Muscle layer of duodenum (tissue), 2 donors: ENCODE data around the gene HS3ST2.
"Not testable (repeated sequence)": the region's sequence is repeated elsewhere in the genome, so short reads cannot be mapped to it uniquely, and the experiment has no call there.

Source experiments
- H3K27ac ChIP-seq: one replicate; pipeline ENCODE4 v1.7.0; 2013; ENCODE audit warnings: mild to moderate bottlenecking, low read length
- H3K27me3 ChIP-seq: one replicate; pipeline ENCODE4 v1.7.0; 2013; ENCODE audit warnings: low read depth, mild to moderate bottlenecking, control low read depth, low read length
- H3K36me3 ChIP-seq, 2 donors: one replicate each; pipeline ENCODE4 v1.7.0; 2013; ENCODE audit warnings: low read length in 2 of 2, control low read depth in 1 of 2, mild to moderate bottlenecking in 1 of 2; ENCODE audit not compliant: insufficient read depth in 2 of 2, control insufficient read depth in 1 of 2
- H3K4me1 ChIP-seq, 2 donors: one replicate each; pipeline ENCODE4 v1.7.0; 2013; ENCODE audit warnings: low read length in 2 of 2, mild to moderate bottlenecking in 2 of 2, control low read depth in 1 of 2, moderate library complexity in 1 of 2; ENCODE audit not compliant: insufficient read depth in 2 of 2, control insufficient read depth in 1 of 2
- H3K4me3 ChIP-seq, 2 donors: one replicate each; pipeline ENCODE4 v1.7.0; 2013; ENCODE audit warnings: low read length in 2 of 2, low read depth in 1 of 2, mild to moderate bottlenecking in 1 of 2
- H3K9me3 ChIP-seq, 2 donors: one replicate each; pipeline ENCODE4 v1.7.0; 2013; ENCODE audit warnings: low read length in 2 of 2, control low read depth in 1 of 2, mild to moderate bottlenecking in 1 of 2; ENCODE audit not compliant: control insufficient read depth in 1 of 2
- donor health status: healthy.

Gene HS3ST2

DNA sequence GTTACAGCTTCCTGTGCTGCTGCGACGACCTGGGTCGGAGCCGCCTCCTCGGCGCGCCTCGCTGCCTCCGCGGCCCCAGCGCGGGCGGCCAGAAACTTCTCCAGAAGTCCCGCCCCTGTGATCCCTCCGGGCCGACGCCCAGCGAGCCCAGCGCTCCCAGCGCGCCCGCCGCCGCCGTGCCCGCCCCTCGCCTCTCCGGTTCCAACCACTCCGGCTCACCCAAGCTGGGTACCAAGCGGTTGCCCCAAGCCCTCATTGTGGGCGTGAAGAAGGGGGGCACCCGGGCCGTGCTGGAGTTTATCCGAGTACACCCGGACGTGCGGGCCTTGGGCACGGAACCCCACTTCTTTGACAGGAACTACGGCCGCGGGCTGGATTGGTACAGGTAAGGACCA is 746 bp downstream of the HS3ST2 start:
- peaks cover 0 to 17% of the 10 kb centered on the region in 2 donors for H3K4me1 ChIP-seq
- peaks cover 12% of the 10 kb centered on the region for H3K27me3 ChIP-seq
- H3K36me3 ChIP-seq = no peaks in the 10 kb centered on the region
- peak overlapping the region in 1 of 2 donors; percentile 60 for H3K4me3 ChIP-seq
- no peak overlapping the region for H3K27ac ChIP-seq
- H3K9me3 ChIP-seq = no peaks in the 10 kb centered on the region

DNA sequence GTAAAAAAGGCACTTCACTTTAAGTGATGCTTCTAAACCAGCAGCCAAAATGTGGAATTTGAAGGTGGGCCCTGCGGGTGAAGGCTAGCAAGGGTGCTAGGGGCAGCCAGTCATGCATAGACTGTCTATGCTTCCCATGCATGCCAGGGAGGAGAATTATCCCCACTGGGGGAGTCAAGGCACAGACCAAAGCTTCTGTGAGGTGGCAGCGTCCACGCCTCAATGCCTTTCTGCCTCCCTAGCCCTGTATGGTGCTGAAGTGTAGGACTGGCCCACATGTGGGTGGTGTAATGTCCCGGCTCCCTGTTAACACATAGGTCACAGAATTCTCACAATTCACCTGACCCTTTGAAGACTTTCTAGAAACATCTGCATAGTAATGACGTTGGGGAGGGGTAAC is 1.9 kb downstream of the HS3ST2 start:
- H3K4me3 ChIP-seq = no peak overlapping the region
- H3K27ac ChIP-seq = no peak overlapping the region
- H3K4me1 ChIP-seq = peaks cover 0 to 17% of the 10 kb centered on the region in 2 donors
- H3K36me3 ChIP-seq = no peaks in the 10 kb centered on the region
- H3K9me3 ChIP-seq = no peaks in the 10 kb centered on the region
- H3K27me3 ChIP-seq = peaks cover 12% of the 10 kb centered on the region

DNA sequence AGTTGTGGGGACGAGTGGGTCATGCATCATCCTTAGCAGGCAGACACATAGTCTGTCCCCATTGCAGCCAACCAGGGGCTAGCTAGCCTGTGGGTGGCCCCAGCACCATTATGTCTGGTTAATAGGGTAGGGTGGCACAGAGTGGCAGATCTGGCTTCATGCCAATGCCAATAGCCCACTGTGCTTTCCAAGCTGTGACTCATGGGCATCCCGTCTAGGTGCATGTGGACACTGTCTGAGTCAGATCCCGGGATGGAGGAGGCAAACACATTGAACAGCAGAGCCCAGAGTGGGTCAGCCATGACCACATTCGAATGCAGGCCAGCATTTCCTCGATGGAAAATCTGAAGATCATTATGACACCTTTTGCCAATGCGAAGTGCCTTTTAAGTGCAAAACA is 2.5 kb downstream of the HS3ST2 start:
- Histone ChIP-seq H3K4me1 (peaks cover 0 to 17% of the 10 kb centered on the region in 2 donors), H3K9me3 (no peaks in the 10 kb centered on the region), H3K4me3 (no peak overlapping the region), H3K36me3 (no peaks in the 10 kb centered on the region), H3K27ac (no peak overlapping the region), H3K27me3 (peaks cover 12% of the 10 kb centered on the region)

DNA sequence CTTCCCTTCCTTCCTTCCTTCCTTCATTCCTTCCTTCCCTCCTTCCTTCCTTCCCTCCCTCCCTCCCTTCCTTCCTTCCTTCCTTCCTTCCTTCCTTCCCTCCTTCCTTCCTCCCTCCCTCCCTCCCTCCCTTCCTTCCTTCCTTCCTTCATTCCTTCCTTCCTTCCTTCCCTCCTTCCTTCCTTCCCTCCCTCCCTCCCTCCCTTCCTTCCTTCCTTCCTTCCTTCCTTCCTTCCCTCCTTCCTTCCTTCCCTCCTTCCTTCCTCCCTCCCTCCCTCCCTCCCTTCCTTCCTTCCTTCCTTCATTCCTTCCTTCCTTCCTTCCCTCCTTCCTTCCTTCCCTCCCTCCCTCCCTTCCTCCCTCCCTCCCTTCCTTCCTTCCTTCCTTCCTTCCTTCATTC is 4.8 kb downstream of the HS3ST2 start:
- H3K27me3 ChIP-seq, H3K4me3 ChIP-seq, H3K36me3 ChIP-seq, H3K27ac ChIP-seq, H3K9me3 ChIP-seq: not testable (repeated sequence)
- H3K4me1 ChIP-seq = peaks cover 0 to 11% of the 10 kb centered on the region in 2 donors

DNA sequence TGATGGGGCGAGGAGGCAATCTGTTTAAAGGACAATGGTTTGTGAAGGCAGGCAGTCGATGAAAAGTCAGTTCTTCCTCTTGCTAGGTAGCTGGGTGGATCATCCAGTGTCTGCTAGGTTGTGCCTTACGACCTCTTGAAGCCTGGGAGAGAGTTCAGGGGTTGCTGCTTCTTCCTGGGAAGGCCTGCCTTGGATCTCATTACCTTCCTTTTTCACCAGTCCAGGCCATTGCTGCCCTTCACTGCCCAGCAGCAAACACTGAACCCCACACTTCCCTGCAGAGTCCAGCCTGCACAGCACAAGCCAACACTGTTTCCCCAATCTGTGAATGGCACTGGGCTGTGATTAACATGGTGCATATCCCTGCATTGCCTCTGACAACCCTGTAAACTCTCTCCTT is 24.7 kb downstream of the HS3ST2 start:
- Histone ChIP-seq H3K4me3 (no peak overlapping the region), H3K27ac (no peak overlapping the region), H3K4me1 (no peaks in the 10 kb centered on the region), H3K27me3 (no peaks in the 10 kb centered on the region), H3K36me3 (no peaks in the 10 kb centered on the region), H3K9me3 (no peaks in the 10 kb centered on the region)

DNA sequence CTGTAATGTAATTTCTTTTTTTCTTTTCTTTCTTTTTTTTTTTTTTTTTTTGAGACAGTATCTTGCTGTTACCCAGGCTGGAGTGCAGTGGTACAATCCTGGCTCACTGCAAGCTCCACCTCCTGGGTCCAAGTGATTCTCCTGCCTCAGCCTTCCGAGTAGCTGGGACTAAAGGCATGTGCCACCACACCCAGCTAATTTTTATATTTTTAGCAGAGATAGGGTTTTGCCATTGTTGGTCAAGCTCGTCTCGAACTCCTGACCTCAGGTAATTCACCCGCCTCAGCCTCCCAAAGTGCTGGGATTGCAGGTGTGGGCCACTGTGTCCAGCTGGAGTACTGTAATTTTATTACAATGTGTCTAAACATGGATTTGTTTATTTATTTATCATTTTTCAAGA is 28.1 kb downstream of the HS3ST2 start:
- not testable (repeated sequence) for H3K4me3 ChIP-seq, H3K9me3 ChIP-seq, H3K36me3 ChIP-seq, H3K27me3 ChIP-seq, H3K4me1 ChIP-seq, H3K27ac ChIP-seq

DNA sequence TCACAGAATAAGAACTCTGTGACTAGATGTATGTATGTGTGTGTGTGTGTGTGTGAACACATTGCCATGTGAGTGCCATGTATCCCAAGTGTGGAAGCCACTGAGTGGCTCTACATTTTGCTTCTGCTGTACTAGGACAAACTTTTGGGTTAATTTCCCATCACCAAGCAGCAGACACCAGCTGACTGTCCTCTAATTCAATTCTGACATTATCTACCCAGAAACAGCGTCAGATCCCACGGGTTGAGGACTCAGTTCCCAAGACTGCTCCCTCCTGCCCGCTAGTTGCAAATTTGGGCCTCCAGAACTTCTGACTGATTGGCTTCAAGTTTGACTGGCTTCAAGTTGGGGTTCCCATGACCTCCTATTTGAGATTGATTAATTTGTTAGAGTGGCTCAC is 29.2 kb downstream of the HS3ST2 start:
- H3K4me1 ChIP-seq = no peaks in the 10 kb centered on the region
- no peaks in the 10 kb centered on the region for H3K27me3 ChIP-seq
- no peaks in the 10 kb centered on the region for H3K36me3 ChIP-seq
- H3K4me3 ChIP-seq = no peak overlapping the region
- H3K9me3 ChIP-seq = no peaks in the 10 kb centered on the region
- no peak overlapping the region for H3K27ac ChIP-seq

DNA sequence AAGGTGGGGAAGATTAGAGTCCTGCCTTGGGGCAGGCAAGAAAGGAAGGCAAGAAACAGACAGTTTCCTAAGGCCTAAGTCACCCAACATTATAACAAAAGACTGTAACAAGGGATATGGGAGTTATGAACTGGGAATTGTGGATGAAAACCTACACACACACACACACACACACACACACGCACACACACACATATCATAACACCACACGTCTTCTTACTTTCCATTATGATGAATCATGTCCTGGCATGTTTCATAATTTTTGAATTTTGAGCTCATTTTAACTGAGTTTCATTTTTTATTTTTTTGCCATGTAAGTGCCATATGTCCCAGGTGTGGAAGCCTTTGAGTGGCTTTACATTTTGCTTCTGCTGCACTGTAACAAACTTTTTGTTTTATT is 29.9 kb downstream of the HS3ST2 start:
- no peak overlapping the region for H3K4me3 ChIP-seq
- no peaks in the 10 kb centered on the region for H3K9me3 ChIP-seq
- H3K4me1 ChIP-seq = no peaks in the 10 kb centered on the region
- H3K36me3 ChIP-seq = no peaks in the 10 kb centered on the region
- no peak overlapping the region for H3K27ac ChIP-seq
- no peaks in the 10 kb centered on the region for H3K27me3 ChIP-seq

DNA sequence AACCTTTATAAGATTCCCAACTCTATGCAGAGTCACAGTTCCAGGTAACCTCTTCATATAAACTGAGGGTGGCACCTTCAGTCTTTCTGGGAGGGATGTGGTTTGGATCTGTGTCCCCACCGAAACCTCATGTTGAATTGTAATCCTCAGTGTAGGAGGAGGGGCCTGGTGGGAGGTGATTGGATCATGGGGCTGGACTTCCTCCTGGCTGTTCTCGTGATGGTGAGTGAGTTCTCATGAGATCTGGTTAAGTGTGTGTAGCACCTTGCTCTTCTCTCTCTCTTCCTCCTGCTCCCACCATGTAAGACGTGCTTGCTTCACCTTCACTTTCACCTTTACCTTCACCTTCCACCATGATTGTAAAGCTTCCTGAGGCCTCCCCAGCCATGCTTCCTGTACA is 30.5 kb downstream of the HS3ST2 start:
- Histone ChIP-seq H3K4me3 (no peak overlapping the region), H3K4me1 (no peaks in the 10 kb centered on the region), H3K36me3 (no peaks in the 10 kb centered on the region), H3K27ac (no peak overlapping the region), H3K27me3 (no peaks in the 10 kb centered on the region), H3K9me3 (no peaks in the 10 kb centered on the region)

DNA sequence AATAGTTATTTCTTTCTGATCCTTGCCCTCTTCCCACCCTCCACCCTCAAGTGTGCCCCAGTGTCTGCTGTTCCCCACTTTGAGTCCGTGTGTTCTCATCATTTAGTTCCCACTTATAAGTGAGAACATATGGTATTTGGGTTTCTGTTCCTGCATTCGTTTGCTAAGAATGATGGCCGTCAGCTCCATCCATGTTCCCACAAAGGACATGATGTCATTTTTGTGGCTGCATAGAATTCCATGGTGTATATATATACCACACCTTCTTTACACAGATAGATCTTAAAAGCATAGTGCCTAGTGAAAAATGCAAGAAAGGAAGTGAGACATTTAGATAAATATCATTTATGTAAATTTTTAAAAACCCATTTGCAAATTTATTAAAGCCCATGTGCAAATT is 33.1 kb downstream of the HS3ST2 start:
- Histone ChIP-seq H3K4me1 (no peaks in the 10 kb centered on the region), H3K36me3 (no peaks in the 10 kb centered on the region), H3K4me3 (no peak overlapping the region), H3K27ac (no peak overlapping the region), H3K9me3 (no peaks in the 10 kb centered on the region), H3K27me3 (no peaks in the 10 kb centered on the region)

DNA sequence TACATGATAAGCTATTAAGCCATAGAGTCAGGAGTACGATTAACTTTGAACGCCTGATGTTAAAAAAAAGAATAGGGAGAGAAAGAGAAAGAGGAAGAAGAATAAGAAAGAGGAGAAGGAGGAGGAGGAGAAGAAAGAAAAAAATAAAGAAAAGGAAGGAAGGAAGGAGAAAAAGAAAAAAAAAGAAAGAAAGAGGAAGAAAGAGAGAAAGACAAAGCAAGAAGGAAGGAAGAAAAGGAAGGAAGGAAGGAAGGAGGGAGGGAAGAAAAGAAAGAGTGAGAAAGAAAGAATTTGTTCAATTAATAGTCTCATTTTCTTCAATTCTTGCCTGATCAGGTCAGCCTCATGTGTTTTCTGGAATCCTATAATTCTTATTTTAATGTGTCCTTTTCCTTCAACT is 33.7 kb downstream of the HS3ST2 start:
- Histone ChIP-seq H3K4me1 (no peaks in the 10 kb centered on the region), H3K4me3 (no peak overlapping the region), H3K27me3 (no peaks in the 10 kb centered on the region)

DNA sequence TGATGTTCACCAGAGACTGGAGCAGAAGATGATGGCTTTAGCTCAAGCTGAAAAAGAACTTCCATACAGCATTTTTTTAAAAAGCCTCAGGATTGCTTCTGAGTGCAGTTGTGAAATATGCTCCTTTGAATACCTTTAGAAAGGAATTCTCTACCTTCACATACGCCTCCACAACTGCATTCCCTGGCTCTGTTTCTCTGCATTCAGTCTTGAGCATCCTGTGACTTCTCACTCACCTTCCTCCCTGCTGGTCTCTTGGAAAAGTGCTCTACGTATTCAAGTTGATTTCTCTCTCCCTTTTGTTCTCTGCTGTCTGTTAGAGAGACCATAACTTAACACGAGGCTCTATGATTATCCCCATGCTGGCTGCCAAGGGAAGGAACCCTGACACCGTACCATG is 34.5 kb downstream of the HS3ST2 start:
- Histone ChIP-seq H3K27ac (no peak overlapping the region), H3K27me3 (no peaks in the 10 kb centered on the region), H3K9me3 (no peaks in the 10 kb centered on the region), H3K4me3 (no peak overlapping the region), H3K36me3 (no peaks in the 10 kb centered on the region), H3K4me1 (no peaks in the 10 kb centered on the region)

More for the DNA sequence above, 33.7 kb downstream of the HS3ST2 start:
- H3K27ac ChIP-seq = no peak overlapping the region
- no peaks in the 10 kb centered on the region for H3K36me3 ChIP-seq
- no peaks in the 10 kb centered on the region for H3K9me3 ChIP-seq
